Fibroblast of the aortic adventitia (primary cell): Measurements from ENCODE around the gene CEP104. TPM values are rescaled to one million over a fixed set of nuclear protein-coding genes. Genes with fewer than 3 reads are reported as not detected.
"Not testable (repeated sequence)": the region's sequence is repeated elsewhere in the genome, so short reads cannot be mapped to it uniquely, and the experiment has no call there.

ENCODE experiments used
- DNase-seq: peaks from one replicate; pipeline ENCODE4 v3.0.0-alpha.2; 2010; ENCODE audit warnings: low read depth
- H3K4me3 ChIP-seq: 2 replicates; pipeline ENCODE4 v1.5.1; 2011; ENCODE audit warnings: low read depth, mild to moderate bottlenecking, control low read depth, low read length, moderate library complexity
- total RNA-seq: library from RNA; depleted of rRNA; stranded (reverse); fragments of >200 nt; gene quantifications from 2 replicates; pipeline ENCODE4 v1.2.3, GENCODE V29; 2012; ENCODE audit warnings: low replicate concordance
- TF ChIP-seq, protein P1 (sequence below): IDR thresholded peaks from 2 replicates; pipeline ENCODE4 v1.5.1; 2011; ENCODE audit warnings: mild to moderate bottlenecking, low read length, control low read depth, inconsistent platforms; ENCODE audit not compliant: insufficient read depth

CEP104 gene
- total RNA-seq, 1 donor = 16.9 TPM

DNA sequence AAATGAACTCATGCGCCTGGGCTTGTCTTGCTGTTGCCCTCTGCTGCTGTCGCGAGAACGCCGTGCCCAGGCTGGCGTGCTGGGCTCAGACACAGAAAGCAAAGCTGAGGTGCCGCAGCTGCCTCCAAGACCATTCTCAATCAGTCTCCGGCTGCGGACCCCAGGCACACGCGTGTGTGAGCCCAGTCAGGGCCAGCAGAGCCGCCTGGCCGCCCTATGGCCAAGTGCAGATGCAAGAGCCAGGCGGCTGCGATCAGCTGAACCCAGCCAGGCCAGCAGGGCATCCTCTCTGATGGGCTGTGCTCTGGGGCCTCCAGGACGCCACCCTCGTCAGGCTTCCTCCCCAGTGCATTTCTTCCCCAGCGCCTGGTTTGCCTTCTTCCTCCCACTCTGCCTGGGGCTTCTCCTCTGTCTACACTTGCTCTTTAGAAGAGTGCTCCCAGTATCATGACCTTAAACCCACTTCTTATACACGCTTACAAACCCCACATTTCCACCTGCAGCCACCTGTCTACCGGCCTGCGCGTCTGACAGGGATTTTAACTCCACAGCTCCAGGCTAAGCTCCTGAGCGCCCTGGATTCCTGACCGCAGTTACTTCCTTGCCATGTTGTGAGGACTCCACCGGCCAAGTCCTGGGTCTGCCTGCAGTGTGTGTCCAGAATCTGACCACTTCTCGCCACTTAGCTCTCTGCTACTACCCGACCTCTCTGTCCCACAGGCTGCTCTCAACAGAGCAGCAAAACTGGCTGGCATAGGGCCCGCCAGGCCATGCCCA, 39.0 kb downstream of the CEP104 start:
- H3K4me3 ChIP-seq = no peak overlapping the region
- DNase-seq = no peak
- TF ChIP-seq, protein P1, sequence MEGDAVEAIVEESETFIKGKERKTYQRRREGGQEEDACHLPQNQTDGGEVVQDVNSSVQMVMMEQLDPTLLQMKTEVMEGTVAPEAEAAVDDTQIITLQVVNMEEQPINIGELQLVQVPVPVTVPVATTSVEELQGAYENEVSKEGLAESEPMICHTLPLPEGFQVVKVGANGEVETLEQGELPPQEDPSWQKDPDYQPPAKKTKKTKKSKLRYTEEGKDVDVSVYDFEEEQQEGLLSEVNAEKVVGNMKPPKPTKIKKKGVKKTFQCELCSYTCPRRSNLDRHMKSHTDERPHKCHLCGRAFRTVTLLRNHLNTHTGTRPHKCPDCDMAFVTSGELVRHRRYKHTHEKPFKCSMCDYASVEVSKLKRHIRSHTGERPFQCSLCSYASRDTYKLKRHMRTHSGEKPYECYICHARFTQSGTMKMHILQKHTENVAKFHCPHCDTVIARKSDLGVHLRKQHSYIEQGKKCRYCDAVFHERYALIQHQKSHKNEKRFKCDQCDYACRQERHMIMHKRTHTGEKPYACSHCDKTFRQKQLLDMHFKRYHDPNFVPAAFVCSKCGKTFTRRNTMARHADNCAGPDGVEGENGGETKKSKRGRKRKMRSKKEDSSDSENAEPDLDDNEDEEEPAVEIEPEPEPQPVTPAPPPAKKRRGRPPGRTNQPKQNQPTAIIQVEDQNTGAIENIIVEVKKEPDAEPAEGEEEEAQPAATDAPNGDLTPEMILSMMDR = no peak

DNA sequence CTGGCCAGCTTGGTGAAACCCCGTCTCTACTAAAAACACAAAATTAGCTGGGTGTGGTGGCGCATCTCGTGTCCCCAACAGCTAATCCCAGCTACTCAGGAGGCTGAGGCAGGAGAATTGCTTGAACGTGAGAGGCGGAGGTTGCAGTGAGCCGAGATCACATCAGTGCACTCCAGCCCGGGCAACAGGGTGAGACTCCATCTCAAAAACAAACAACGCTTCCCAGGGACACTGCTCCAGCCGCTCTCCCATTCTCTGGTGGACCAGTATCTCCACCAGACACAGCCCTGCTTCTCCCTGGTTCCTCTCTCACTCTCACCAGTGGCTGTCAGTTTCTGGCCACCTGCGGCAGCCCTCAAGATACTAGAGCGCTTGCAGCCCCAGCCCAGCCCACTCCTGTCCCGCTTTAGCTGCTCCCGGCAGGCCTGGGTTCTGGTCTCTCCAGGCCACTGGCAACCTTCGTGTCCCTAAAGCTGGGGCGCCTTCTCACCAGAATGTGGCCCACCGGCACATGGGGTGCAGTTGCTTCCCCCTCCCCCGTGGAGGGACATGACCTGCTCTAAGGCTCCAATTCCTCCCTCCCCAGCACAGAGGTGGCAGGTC, 39.8 kb downstream of the CEP104 start:
- DNase-seq = no peak
- TF ChIP-seq, protein P1 = no peak
- no peak overlapping the region for H3K4me3 ChIP-seq

DNA sequence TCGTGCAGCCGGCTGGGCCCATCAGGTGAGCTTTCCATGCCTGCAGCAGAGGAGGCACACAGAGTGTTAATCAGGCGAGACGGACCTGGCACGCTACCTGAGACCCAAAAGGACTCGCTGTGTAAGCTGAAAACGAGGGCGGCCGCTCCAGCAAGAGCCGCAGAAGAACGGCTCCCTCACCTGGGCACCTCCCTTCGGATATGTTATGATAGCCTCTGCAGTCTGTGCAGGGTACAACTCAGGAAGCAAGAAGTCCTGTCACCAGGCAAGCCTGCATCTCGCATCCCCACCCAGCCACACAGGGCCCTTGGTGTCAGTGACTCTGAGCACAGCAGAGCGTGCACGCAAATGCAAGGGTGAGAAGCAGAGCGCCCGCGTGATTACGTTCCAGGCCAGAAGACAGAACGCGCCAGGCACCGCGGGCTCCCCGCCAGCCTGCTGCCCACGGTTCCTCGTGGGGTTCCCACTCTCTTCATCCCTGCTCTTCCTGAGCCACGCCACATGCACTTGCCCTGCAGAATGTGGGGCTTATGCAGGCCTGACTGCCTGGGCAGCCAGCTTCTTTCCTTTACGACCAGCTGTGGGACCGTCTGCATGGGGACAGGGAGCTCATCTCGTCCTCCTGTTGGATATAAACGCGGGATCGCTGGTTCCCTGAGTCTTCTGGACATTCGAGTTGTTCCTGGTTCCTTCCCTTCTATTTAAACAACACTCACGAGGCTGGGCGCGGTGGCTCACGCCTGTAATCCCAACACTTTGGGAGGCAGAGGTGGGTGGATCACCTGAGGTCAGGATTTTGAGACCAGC, 40.5 kb downstream of the CEP104 start:
- TF ChIP-seq, protein P1 = no peak
- no peak for DNase-seq
- H3K4me3 ChIP-seq = no peak overlapping the region

DNA sequence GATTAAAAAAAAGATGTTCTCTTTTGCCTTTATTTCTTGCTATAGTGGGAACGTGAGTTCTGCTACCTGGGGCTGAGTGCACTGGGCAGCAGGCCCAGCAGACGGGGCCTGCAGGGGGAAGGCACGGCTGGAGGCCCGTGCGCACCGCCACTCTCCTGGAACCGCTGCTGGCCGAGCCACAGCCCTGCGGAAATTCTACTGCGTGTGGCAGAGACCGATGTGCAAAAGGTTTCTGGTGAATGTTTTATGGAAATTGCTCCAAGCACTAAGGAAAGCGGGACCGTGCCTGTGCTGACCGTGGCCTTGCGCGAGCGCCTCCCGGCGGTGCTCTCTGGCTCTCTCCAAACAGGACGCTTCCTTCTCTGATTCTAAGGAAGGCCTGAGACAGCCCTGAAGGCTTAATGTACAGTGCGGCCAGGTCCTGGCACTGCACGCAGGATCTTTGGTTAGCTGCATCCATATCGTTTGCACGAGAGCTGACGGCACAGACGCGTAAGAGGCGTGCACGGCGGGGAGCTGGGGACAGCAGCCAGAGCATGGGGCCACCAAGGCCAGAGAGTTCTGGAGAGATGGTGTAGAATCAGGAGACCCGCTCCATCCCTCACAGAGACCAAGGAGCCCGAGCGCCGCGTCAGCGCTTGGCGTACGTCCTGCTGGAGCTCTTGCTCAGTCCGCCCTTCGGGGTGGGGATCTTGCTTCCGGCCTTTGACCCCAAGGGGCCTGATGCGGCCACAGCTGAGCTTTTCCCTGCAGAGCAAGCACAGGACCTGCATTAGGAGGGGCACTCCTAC, 42.0 kb downstream of the CEP104 start:
- TF ChIP-seq, protein P1 = no peak
- H3K4me3 ChIP-seq = no peak overlapping the region
- DNase-seq = no peak

DNA sequence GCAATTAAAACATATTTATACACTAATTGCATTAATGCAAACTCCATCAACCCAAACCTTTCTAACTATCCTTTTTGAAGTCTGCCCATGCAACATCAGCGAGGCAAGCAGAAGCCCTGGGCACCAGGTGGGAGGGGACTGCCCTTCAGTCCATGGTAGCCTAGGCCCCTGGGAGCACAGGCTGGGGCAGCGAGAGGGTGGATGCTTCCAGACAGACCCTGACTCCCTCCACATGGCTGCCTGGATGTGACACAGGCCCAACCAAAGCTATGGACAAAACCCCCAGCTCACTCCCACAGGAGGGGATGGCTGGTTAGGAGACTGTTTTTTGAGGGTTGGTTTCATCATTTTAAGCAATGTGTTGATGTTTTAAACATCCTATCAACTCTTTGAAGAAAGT, 42.9 kb downstream of the CEP104 start:
- H3K4me3 ChIP-seq = no peak overlapping the region
- DNase-seq = no peak
- TF ChIP-seq, protein P1 = no peak

DNA sequence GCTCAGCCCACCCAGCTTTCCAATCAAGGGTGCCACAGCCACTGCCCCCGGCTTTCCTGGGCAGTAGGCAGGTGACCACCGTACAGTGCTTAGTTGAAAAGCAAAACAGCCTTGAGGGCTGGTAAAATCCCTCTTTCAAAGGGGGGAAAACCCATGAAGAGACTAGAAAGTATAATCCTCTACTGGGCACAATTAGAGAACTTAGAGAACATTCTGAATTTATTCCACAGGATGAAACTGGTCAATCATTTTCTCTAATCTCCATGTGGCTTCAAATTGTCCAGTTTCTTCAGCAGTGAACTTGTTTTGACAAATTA, 45.5 kb downstream of the CEP104 start:
- no peak overlapping the region for H3K4me3 ChIP-seq
- TF ChIP-seq, protein P1 = no peak
- no peak for DNase-seq

DNA sequence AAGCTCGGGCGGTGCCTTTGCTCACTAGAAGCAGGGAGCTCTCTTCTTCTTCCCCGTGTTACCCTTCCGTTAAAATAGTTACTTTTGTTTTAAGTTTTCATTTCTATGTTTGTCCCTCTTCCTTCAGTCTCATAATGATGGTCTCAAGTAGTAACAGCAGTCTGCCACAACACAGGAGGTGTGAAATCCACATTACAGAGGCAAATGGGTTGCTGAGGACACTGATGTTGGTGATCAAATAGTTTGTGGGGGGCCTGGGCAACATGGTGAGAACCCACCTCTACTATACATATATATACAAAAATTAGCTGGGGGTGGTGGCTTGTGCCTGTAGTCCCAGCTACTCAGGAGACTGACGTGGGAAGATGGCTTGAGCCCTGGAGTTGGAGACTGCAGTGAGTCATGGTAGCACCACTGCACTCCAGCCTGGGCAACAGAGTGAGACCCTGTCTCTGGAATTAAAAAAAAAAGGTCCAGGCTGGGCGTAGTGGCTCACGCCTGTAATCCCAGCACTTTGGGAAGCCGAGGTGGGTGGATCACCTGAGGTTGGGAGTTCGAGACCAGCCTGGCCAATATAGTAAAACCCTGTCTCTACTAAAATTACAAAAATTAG, 46.8 kb downstream of the CEP104 start:
- not testable (repeated sequence) for DNase-seq

More for the DNA sequence above, 46.8 kb downstream of the CEP104 start:
- H3K4me3 ChIP-seq = not testable (repeated sequence)
